HPDE6-E6E7 (cell line): ENCODE measurements around the gene NUCB1.
"Not testable (repeated sequence)": the region's sequence is repeated elsewhere in the genome, so short reads cannot be mapped to it uniquely, and the experiment has no call there.

ENCODE experiments used
- DNase-seq: peaks from one replicate; pipeline ENCODE4 v3.0.0; 2011; ENCODE audit warnings: missing footprints; ENCODE audit errors: extremely low spot score

NUCB1 gene

GRCh38 chr19:48905664-48906063 is 5.6 kb downstream of the NUCB1 start:
- DNase-seq = no peak

GRCh38 chr19:48906324-48906723 is 6.2 kb downstream of the NUCB1 start:
- DNase-seq = no peak

- no peak for DNase-seq
Observed at GRCh38 chr19:48907671-48908070, 7.6 kb downstream of the NUCB1 start.

GRCh38 chr19:48909424-48910077 is 9.4 kb downstream of the NUCB1 start:
- not testable (repeated sequence) for DNase-seq

- DNase-seq = no peak
Observed at GRCh38 chr19:48910803-48911202, 10.7 kb downstream of the NUCB1 start.

- no peak for DNase-seq
Observed at GRCh38 chr19:48913114-48913889, 13.2 kb downstream of the NUCB1 start.

- no peak for DNase-seq
Observed at GRCh38 chr19:48914181-48914580, 14.1 kb downstream of the NUCB1 start.

GRCh38 chr19:48915757-48916156 is 15.6 kb downstream of the NUCB1 start:
- no peak for DNase-seq

GRCh38 chr19:48918071-48918470 is 18.0 kb downstream of the NUCB1 start:
- no peak for DNase-seq

- no peak for DNase-seq
Observed at GRCh38 chr19:48918801-48919247, 18.7 kb downstream of the NUCB1 start.

GRCh38 chr19:48919271-48919670 is 19.2 kb downstream of the NUCB1 start:
- not testable (repeated sequence) for DNase-seq

- no peak for DNase-seq
Observed at GRCh38 chr19:48920949-48921348, 20.8 kb downstream of the NUCB1 start.

GRCh38 chr19:48921721-48922500 is 21.8 kb downstream of the NUCB1 start:
- DNase-seq = no peak

- no peak for DNase-seq
Observed at GRCh38 chr19:48922548-48923490, 22.7 kb downstream of the NUCB1 start.

- no peak for DNase-seq
Observed at GRCh38 chr19:48925240-48925843, 25.2 kb downstream of the NUCB1 start.

- DNase-seq = not testable (repeated sequence)
Observed at GRCh38 chr19:48925890-48926289, 25.8 kb downstream of the NUCB1 start.

GRCh38 chr19:48926909-48927308 is 26.8 kb downstream of the NUCB1 start:
- DNase-seq = peak; percentile 77

- DNase-seq = not testable (repeated sequence)
Observed at GRCh38 chr19:48927692-48928091, 27.6 kb downstream of the NUCB1 start.

- no peak for DNase-seq
Observed at GRCh38 chr19:48928164-48929025, 28.3 kb downstream of the NUCB1 start.

- peak; percentile 92 for DNase-seq
Observed at GRCh38 chr19:48933382-48933932, 33.3 kb downstream of the NUCB1 start, which contains the start of gene DHDH. TSS of gene DHDH (plus strand) at chr19:48933699. CDS start at chr19:48933722, 23 bp downstream.
